ENCODE results near the gene GNA14.

Gene GNA14

DNA sequence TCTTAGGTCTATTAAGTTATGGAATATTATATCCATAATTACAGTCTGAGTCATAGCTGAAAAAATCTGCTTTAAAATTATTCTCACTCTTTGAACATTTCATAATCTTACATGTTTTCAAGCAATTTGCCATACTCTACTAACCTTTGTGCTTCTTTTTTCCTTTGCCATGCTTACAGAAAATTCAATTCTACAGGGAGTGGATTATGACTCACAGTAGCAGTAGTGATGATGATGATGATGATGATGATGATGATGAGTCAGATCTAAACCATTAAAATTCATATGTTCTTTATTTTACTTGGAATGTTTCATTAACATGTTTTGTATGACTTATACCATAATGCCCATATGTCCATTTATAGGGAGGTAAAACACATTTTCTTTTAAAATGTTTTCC, 263.7 kb downstream of the GNA14 start:
- DNase-seq = no peak

DNA sequence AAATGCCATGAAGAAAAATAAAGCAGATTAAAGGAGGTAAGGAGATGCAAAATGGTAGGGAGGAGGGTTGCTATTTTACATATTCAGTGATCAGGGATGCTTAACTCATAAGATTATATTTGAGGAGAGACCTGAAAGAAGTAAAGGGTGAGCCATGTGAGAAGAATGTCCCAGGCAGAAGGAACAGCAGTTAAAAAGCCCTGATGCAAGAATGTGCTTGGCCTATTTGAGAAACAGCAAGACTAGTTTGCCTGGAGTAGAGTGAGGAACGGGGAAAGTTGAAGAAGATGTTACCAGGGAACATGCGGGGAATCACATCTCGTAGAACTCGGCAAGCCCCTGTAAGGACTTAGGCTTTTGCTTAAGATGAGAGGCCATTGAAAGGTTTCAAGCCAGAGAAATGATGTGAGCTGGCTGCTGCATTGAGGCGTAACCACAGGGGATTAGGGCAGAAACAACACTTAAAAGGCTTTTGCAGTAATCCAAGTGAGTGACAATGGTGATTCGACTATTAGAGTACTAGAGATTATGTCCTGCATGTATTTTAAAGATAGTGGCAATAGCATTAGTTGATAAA, 272.1 kb downstream of the GNA14 start:
- DNase-seq = no peak

DNA sequence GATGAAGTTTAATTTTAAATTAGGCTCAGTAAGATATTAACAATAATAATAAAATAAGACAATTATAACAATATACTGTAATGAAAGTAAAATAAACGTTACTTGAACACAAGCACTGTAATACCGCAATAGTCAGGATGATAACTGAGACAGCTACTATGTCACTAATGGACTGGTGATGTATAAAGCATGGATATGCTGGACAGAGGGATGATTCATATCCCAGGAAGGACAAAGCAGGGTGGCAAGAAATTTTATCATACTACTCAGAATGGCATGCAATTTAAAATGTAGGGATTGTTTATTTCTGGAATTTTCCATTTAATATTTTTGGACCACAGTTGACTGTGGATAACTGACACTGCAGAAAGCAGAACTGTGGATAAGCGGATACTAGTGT, 273.9 kb downstream of the GNA14 start:
- DNase-seq = no peak

All from stimulated activated CD4-positive, alpha-beta T cell treated with anti-CD3 and anti-CD28 coated beads, Interleukin-1b, Interleukin-23, amount 100 ng/mL, for 48 hours (primary cell).